ENCODE measurements around the gene POLR2A.

DNA sequence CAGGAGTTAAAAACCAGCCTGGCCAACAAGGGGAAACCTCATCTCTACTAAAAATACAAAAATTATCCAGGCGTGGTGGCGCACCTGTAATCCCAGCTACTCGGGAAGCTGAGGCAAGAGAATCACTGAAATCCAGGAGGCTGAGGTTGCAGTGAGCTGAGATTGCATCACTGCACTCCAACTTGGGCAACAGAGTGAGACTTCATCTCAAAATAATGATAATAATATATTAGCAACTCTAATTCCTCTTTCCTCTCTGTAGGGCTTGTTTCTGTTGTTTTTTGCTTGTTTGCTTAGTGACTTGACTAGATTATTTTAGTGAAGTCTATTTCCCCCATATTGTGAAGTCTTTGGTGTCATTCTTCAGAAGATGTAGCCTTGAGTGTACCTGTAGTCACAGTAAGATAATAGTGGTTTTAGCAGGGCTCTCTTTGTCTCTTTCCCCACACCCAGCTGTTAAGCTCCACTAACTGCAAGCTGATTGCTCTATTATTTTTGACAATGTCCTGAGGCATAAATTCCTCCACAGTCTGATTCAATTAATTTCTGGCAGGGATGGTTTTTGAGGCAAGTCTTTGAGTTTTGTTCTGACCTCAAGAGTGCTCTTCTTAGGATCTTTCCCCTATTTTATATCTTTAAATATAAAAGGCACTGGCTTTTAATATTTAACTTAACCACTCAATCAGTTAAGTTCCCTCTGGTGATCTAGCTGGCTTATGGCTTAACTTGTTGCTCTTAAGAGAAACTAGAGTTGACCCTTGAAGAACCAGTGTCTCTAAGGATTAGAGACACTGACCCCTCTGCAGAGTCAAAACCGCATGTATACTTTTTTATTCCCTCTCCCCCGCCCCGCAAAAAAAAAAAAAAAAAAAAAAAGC lies 46.1 kb downstream of the POLR2A start:
- TF ChIP-seq POLR2A (IDR thresholded peaks at IDR 0.05) (no peak), EP300 (IDR thresholded peaks at IDR 0.05) (no peak), POLR2AphosphoS5 (IDR thresholded peaks at IDR 0.05) (no peak)
- TF ChIP-seq, protein P1, sequence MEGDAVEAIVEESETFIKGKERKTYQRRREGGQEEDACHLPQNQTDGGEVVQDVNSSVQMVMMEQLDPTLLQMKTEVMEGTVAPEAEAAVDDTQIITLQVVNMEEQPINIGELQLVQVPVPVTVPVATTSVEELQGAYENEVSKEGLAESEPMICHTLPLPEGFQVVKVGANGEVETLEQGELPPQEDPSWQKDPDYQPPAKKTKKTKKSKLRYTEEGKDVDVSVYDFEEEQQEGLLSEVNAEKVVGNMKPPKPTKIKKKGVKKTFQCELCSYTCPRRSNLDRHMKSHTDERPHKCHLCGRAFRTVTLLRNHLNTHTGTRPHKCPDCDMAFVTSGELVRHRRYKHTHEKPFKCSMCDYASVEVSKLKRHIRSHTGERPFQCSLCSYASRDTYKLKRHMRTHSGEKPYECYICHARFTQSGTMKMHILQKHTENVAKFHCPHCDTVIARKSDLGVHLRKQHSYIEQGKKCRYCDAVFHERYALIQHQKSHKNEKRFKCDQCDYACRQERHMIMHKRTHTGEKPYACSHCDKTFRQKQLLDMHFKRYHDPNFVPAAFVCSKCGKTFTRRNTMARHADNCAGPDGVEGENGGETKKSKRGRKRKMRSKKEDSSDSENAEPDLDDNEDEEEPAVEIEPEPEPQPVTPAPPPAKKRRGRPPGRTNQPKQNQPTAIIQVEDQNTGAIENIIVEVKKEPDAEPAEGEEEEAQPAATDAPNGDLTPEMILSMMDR (IDR thresholded peaks at IDR 0.05), result no peak

Data from stomach (tissue), 4 donors.